ENCODE data around the gene BATF. TPM values are rescaled to one million over a fixed set of nuclear protein-coding genes. Genes with fewer than 3 reads are reported as not detected.
"Not testable (repeated sequence)": the region's sequence is repeated elsewhere in the genome, so short reads cannot be mapped to it uniquely, and the experiment has no call there.

BATF gene
- polyA plus RNA-seq (2013, experiment 1 of 4) = not detected
- polyA plus RNA-seq (2013, experiment 2 of 4) = not detected
- polyA plus RNA-seq (2013, experiment 3 of 4) = not detected
- polyA plus RNA-seq (2013, experiment 4 of 4) = not detected

GRCh38 chr14:75522224-75522982 lies at the start of gene BATF:
TSS of gene BATF (plus strand) at chr14:75522469. CDS start at chr14:75522683, 214 bp downstream.
- no peaks in the 10 kb centered on the region for H3K9me3 ChIP-seq (ENCODE audit: control insufficient read depth, low read length)
- no peak within 1 kb of the TSS for H3K27ac ChIP-seq (ENCODE audit: insufficient read depth, low read depth, low read length, poor library complexity, severe bottlenecking)
- H3K27me3 ChIP-seq (ENCODE audit: control insufficient read depth, insufficient read depth, low read length, poor library complexity, severe bottlenecking) = no peaks in the 10 kb centered on the region
- no peaks in the 10 kb centered on the region for H3K4me1 ChIP-seq (ENCODE audit: control insufficient read depth, insufficient read depth, low read length)
- no peaks in the 10 kb centered on the region for H3K36me3 ChIP-seq (ENCODE audit: control insufficient read depth, insufficient read depth, low read length)
- no peak within 1 kb of the TSS for H3K4me3 ChIP-seq (ENCODE audit: insufficient read depth, low read depth, low read length)
- 90 to 93% methylated on average over 13 of the region's 13 CpGs for WGBS, 2 experiments

GRCh38 chr14:75474127-75474526 lies 48.1 kb upstream of the BATF start:
- not testable (repeated sequence) for H3K9me3 ChIP-seq (ENCODE audit: control insufficient read depth, low read length); H3K27me3 ChIP-seq (ENCODE audit: control insufficient read depth, insufficient read depth, low read length, poor library complexity, severe bottlenecking); H3K4me3 ChIP-seq (ENCODE audit: insufficient read depth, low read depth, low read length); H3K36me3 ChIP-seq (ENCODE audit: control insufficient read depth, insufficient read depth, low read length); H3K27ac ChIP-seq (ENCODE audit: insufficient read depth, low read depth, low read length, poor library complexity, severe bottlenecking); H3K4me1 ChIP-seq (ENCODE audit: control insufficient read depth, insufficient read depth, low read length)
- WGBS, 2 experiments = 86% methylated on average over 6 of the region's 6 CpGs

GRCh38 chr14:75476274-75476995 lies 45.8 kb upstream of the BATF start:
- Histone ChIP-seq H3K27me3 (ENCODE audit: control insufficient read depth, insufficient read depth, low read length, poor library complexity, severe bottlenecking) (no peaks in the 10 kb centered on the region), H3K36me3 (ENCODE audit: control insufficient read depth, insufficient read depth, low read length) (no peaks in the 10 kb centered on the region), H3K9me3 (ENCODE audit: control insufficient read depth, low read length) (no peaks in the 10 kb centered on the region), H3K4me3 (ENCODE audit: insufficient read depth, low read depth, low read length) (no peak overlapping the region), H3K4me1 (ENCODE audit: control insufficient read depth, insufficient read depth, low read length) (no peaks in the 10 kb centered on the region), H3K27ac (ENCODE audit: insufficient read depth, low read depth, low read length, poor library complexity, severe bottlenecking) (no peak overlapping the region)
- WGBS, 2 experiments = 74 to 81% methylated on average over 10 to 11 of the region's 11 CpGs

- WGBS, 2 experiments = 94% methylated on average over 5 of the region's 5 CpGs
- H3K27ac ChIP-seq (ENCODE audit: insufficient read depth, low read depth, low read length, poor library complexity, severe bottlenecking) = no peak overlapping the region
- no peaks in the 10 kb centered on the region for H3K27me3 ChIP-seq (ENCODE audit: control insufficient read depth, insufficient read depth, low read length, poor library complexity, severe bottlenecking)
- H3K36me3 ChIP-seq (ENCODE audit: control insufficient read depth, insufficient read depth, low read length) = no peaks in the 10 kb centered on the region
- no peaks in the 10 kb centered on the region for H3K9me3 ChIP-seq (ENCODE audit: control insufficient read depth, low read length)
- H3K4me1 ChIP-seq (ENCODE audit: control insufficient read depth, insufficient read depth, low read length) = no peaks in the 10 kb centered on the region
- no peak overlapping the region for H3K4me3 ChIP-seq (ENCODE audit: insufficient read depth, low read depth, low read length)
Observed at GRCh38 chr14:75477881-75478280, 44.4 kb upstream of the BATF start.

- Histone ChIP-seq H3K4me3 (ENCODE audit: insufficient read depth, low read depth, low read length) (no peak overlapping the region), H3K4me1 (ENCODE audit: control insufficient read depth, insufficient read depth, low read length) (no peaks in the 10 kb centered on the region), H3K27ac (ENCODE audit: insufficient read depth, low read depth, low read length, poor library complexity, severe bottlenecking) (no peak overlapping the region), H3K9me3 (ENCODE audit: control insufficient read depth, low read length) (no peaks in the 10 kb centered on the region), H3K27me3 (ENCODE audit: control insufficient read depth, insufficient read depth, low read length, poor library complexity, severe bottlenecking) (no peaks in the 10 kb centered on the region), H3K36me3 (ENCODE audit: control insufficient read depth, insufficient read depth, low read length) (no peaks in the 10 kb centered on the region)
- WGBS, 2 experiments = 14 to 15% methylated on average over 11 of the region's 11 CpGs
Observed at GRCh38 chr14:75479770-75480600, 42.3 kb upstream of the BATF start.

GRCh38 chr14:75482366-75482765 lies 39.9 kb upstream of the BATF start:
- H3K36me3 ChIP-seq (ENCODE audit: control insufficient read depth, insufficient read depth, low read length) = no peaks in the 10 kb centered on the region
- H3K9me3 ChIP-seq (ENCODE audit: control insufficient read depth, low read length) = no peaks in the 10 kb centered on the region
- H3K4me1 ChIP-seq (ENCODE audit: control insufficient read depth, insufficient read depth, low read length) = no peaks in the 10 kb centered on the region
- WGBS, 2 experiments = 93 to 96% methylated on average over 4 of the region's 4 CpGs
- no peak overlapping the region for H3K27ac ChIP-seq (ENCODE audit: insufficient read depth, low read depth, low read length, poor library complexity, severe bottlenecking)
- no peaks in the 10 kb centered on the region for H3K27me3 ChIP-seq (ENCODE audit: control insufficient read depth, insufficient read depth, low read length, poor library complexity, severe bottlenecking)
- H3K4me3 ChIP-seq (ENCODE audit: insufficient read depth, low read depth, low read length) = no peak overlapping the region

GRCh38 chr14:75484711-75485429 lies 37.4 kb upstream of the BATF start:
- no peaks in the 10 kb centered on the region for H3K27me3 ChIP-seq (ENCODE audit: control insufficient read depth, insufficient read depth, low read length, poor library complexity, severe bottlenecking)
- H3K27ac ChIP-seq (ENCODE audit: insufficient read depth, low read depth, low read length, poor library complexity, severe bottlenecking) = no peak overlapping the region
- no peaks in the 10 kb centered on the region for H3K4me1 ChIP-seq (ENCODE audit: control insufficient read depth, insufficient read depth, low read length)
- 85 to 94% methylated on average over 4 of the region's 4 CpGs for WGBS, 2 experiments
- no peak overlapping the region for H3K4me3 ChIP-seq (ENCODE audit: insufficient read depth, low read depth, low read length)
- H3K9me3 ChIP-seq (ENCODE audit: control insufficient read depth, low read length) = no peaks in the 10 kb centered on the region
- no peaks in the 10 kb centered on the region for H3K36me3 ChIP-seq (ENCODE audit: control insufficient read depth, insufficient read depth, low read length)

- Histone ChIP-seq H3K27me3 (ENCODE audit: control insufficient read depth, insufficient read depth, low read length, poor library complexity, severe bottlenecking) (no peaks in the 10 kb centered on the region), H3K36me3 (ENCODE audit: control insufficient read depth, insufficient read depth, low read length) (no peaks in the 10 kb centered on the region), H3K9me3 (ENCODE audit: control insufficient read depth, low read length) (no peaks in the 10 kb centered on the region), H3K4me1 (ENCODE audit: control insufficient read depth, insufficient read depth, low read length) (no peaks in the 10 kb centered on the region), H3K27ac (ENCODE audit: insufficient read depth, low read depth, low read length, poor library complexity, severe bottlenecking) (no peak overlapping the region), H3K4me3 (ENCODE audit: insufficient read depth, low read depth, low read length) (no peak overlapping the region)
- WGBS, 2 experiments = 100% methylated on average over 1 of the region's 1 CpG
Observed at GRCh38 chr14:75486318-75486717, 36.0 kb upstream of the BATF start.

GRCh38 chr14:75487155-75487671 lies 35.1 kb upstream of the BATF start:
- H3K27ac ChIP-seq (ENCODE audit: insufficient read depth, low read depth, low read length, poor library complexity, severe bottlenecking) = no peak overlapping the region
- WGBS, 2 experiments = 88 to 90% methylated on average over 7 of the region's 7 CpGs
- H3K4me1 ChIP-seq (ENCODE audit: control insufficient read depth, insufficient read depth, low read length) = no peaks in the 10 kb centered on the region
- H3K36me3 ChIP-seq (ENCODE audit: control insufficient read depth, insufficient read depth, low read length) = no peaks in the 10 kb centered on the region
- H3K9me3 ChIP-seq (ENCODE audit: control insufficient read depth, low read length) = no peaks in the 10 kb centered on the region
- no peaks in the 10 kb centered on the region for H3K27me3 ChIP-seq (ENCODE audit: control insufficient read depth, insufficient read depth, low read length, poor library complexity, severe bottlenecking)
- H3K4me3 ChIP-seq (ENCODE audit: insufficient read depth, low read depth, low read length) = no peak overlapping the region
